H1 (cell line): Measurements from ENCODE around the gene GNAT2. TPM values are rescaled to one million over a fixed set of nuclear protein-coding genes. Genes with fewer than 3 reads are reported as not detected.

ENCODE experiments used
- CTCF ChIA-PET: fragments of 300-600 bp; sonication (Branson Sonifier 250); formaldehyde crosslinking; loops from one replicate; lab custom pipeline; 2021; ENCODE audit not compliant: partially characterized antibody; lab: Charles Lee
- POLR2A ChIA-PET: fragments of 300-600 bp; sonication (Branson Sonifier 250); formaldehyde crosslinking; loops from one replicate; lab custom pipeline; 2021; ENCODE audit warnings: inconsistent platforms; ENCODE audit not compliant: partially characterized antibody; lab: Charles Lee
- DNase-seq, 2 experiments: peaks; one replicate each; pipeline versions ENCODE4 v3.0.0 to v3.0.0-alpha.2; 2010 to 2022; ENCODE audit warnings: low spot score in 2 of 2, low read depth in 1 of 2, mixed read lengths in 1 of 2
- FAIRE-seq: peaks from 2 replicates; lab custom pipeline; 2011; peaks lifted over from hg19 to GRCh38; lab: Jason Lieb, UNC
- H2AFZ ChIP-seq: 2 replicates; pipeline ENCODE4 v1.8.1; 2012; ENCODE audit warnings: low read length, inconsistent platforms
- H2AK5ac ChIP-seq: 2 replicates; pipeline ENCODE4 v1.6.1; 2013; ENCODE audit warnings: low read depth, low read length
- H2BK120ac ChIP-seq: replicated peaks from 2 replicates; pipeline ENCODE3; 2013; ENCODE audit warnings: low read depth, low read length, inconsistent platforms
- H2BK12ac ChIP-seq: 2 replicates; pipeline ENCODE4 v1.6.1; 2013; ENCODE audit warnings: low read depth, low read length
- H2BK15ac ChIP-seq: 2 replicates; pipeline ENCODE4 v1.6.1; 2013; ENCODE audit warnings: low read length
- H2BK20ac ChIP-seq: 2 replicates; pipeline ENCODE4 v1.6.1; 2013; ENCODE audit warnings: low read length
- H2BK5ac ChIP-seq: 2 replicates; pipeline ENCODE4 v1.6.1; 2013; ENCODE audit warnings: low read depth, low read length
- H3K14ac ChIP-seq: 2 replicates; pipeline ENCODE4 v1.6.1; 2013; ENCODE audit warnings: inconsistent platforms; ENCODE audit not compliant: insufficient read length
- H3K18ac ChIP-seq: 2 replicates; pipeline ENCODE4 v1.6.1; 2013; ENCODE audit warnings: low read length; ENCODE audit errors: extremely low read depth
- H3K23ac ChIP-seq: 2 replicates; pipeline ENCODE4 v1.6.1; 2013; ENCODE audit warnings: inconsistent platforms; ENCODE audit not compliant: insufficient read length
- H3K23me2 ChIP-seq: 2 replicates; pipeline ENCODE4 v1.6.1; 2013; ENCODE audit warnings: low read depth, low read length
- H3K27ac ChIP-seq: 2 replicates; pipeline ENCODE4 v1.6.1; 2011; ENCODE audit warnings: low read depth, low read length, inconsistent platforms
- H3K27me3 ChIP-seq, 4 experiments: replicated peaks in 1 of 4; 1 replicate in 1 of 4; 2 replicates in 3 of 4; pipeline versions ENCODE4 v1.6.1 to v1.8.1; 2011 to 2013; ENCODE audit warnings: low read length in 3 of 4, mild to moderate bottlenecking in 3 of 4, inconsistent platforms in 2 of 4, mixed read lengths in 2 of 4, moderate library complexity in 1 of 4; ENCODE audit not compliant: control insufficient read depth in 3 of 4, insufficient read depth in 3 of 4; ENCODE audit errors: extremely low read depth in 1 of 4
- H3K36me3 ChIP-seq, 4 experiments: 2 replicates each; pipeline versions ENCODE4 v1.6.1 to v1.8.1; 2011 to 2013; ENCODE audit warnings: mild to moderate bottlenecking in 4 of 4, low read length in 3 of 4, moderate library complexity in 2 of 4, control low read depth in 1 of 4, inconsistent platforms in 1 of 4; ENCODE audit not compliant: insufficient read depth in 4 of 4, control insufficient read depth in 2 of 4
- H3K4ac ChIP-seq: replicated peaks from 2 replicates; pipeline ENCODE3; 2013; ENCODE audit warnings: low read length, low read depth, mixed read lengths, inconsistent platforms; ENCODE audit not compliant: insufficient read length
- H3K4me1 ChIP-seq, 4 experiments: replicated peaks in 1 of 4; 1 replicate in 1 of 4; 2 replicates in 3 of 4; pipeline versions ENCODE4 v1.6.1 to v1.8.1; 2011 to 2013; ENCODE audit warnings: low read length in 3 of 4, inconsistent platforms in 2 of 4, mixed read lengths in 1 of 4; ENCODE audit not compliant: insufficient read depth in 4 of 4, control insufficient read depth in 3 of 4
- H3K4me2 ChIP-seq, 2 experiments: 2 replicates each; pipeline versions ENCODE4 v1.6.1 to v1.8.1; 2011 to 2013; ENCODE audit warnings: low read depth in 2 of 2, low read length in 2 of 2, control low read depth in 1 of 2, inconsistent platforms in 1 of 2, mild to moderate bottlenecking in 1 of 2; ENCODE audit not compliant: insufficient read depth in 1 of 2
- H3K4me3 ChIP-seq, 4 experiments: fragments of 200-600, 300-600 bp in 1 of 4; sonication (generic), shearing (Covaris generic), sonication (Bioruptor Twin) in 1 of 4; 2 replicates each; pipeline versions ENCODE4 v1.5.1 to v1.8.1; 2011 to 2016; ENCODE audit warnings: low read length in 4 of 4, low read depth in 3 of 4, control low read depth in 2 of 4, inconsistent platforms in 2 of 4, mild to moderate bottlenecking in 2 of 4, mixed read lengths in 1 of 4, moderate library complexity in 1 of 4; ENCODE audit not compliant: insufficient read depth in 2 of 4; ENCODE audit errors: extremely low read depth in 1 of 4
- H3K56ac ChIP-seq: replicated peaks from 2 replicates; pipeline ENCODE3; 2013; ENCODE audit warnings: low read depth, mild to moderate bottlenecking, mixed read lengths, low read length, inconsistent platforms; ENCODE audit not compliant: insufficient read length
- H3K79me1 ChIP-seq: 2 replicates; pipeline ENCODE4 v1.6.1; 2013; ENCODE audit warnings: low read depth, low read length, control low read depth
- H3K79me2 ChIP-seq, 2 experiments: 2 replicates each; pipeline versions ENCODE4 v1.6.1 to v1.8.1; 2012 to 2013; ENCODE audit warnings: low read length in 2 of 2, mild to moderate bottlenecking in 2 of 2, inconsistent platforms in 1 of 2; ENCODE audit not compliant: insufficient read depth in 2 of 2, control insufficient read depth in 1 of 2
- H3K9ac ChIP-seq, 4 experiments: replicated peaks in 1 of 4; 1 replicate in 1 of 4; 2 replicates in 3 of 4; pipeline versions ENCODE4 v1.6.1 to v1.8.1; 2011 to 2013; ENCODE audit warnings: low read depth in 3 of 4, low read length in 3 of 4, control low read depth in 2 of 4, mild to moderate bottlenecking in 2 of 4, moderate library complexity in 2 of 4, inconsistent platforms in 1 of 4; ENCODE audit errors: extremely low read depth in 1 of 4
- H3K9me3 ChIP-seq, 2 experiments: 2 replicates each; pipeline versions ENCODE4 v1.6.1 to v1.8.1; 2012 to 2013; ENCODE audit warnings: mild to moderate bottlenecking in 2 of 2, moderate library complexity in 2 of 2, control low read depth in 1 of 2, inconsistent platforms in 1 of 2, low read depth in 1 of 2, low read length in 1 of 2, mixed read lengths in 1 of 2; ENCODE audit not compliant: insufficient read depth in 2 of 2
- H4K20me1 ChIP-seq, 2 experiments: replicated peaks in 1 of 2; 2 replicates each; pipeline versions ENCODE3 to v1.8.1; 2011 to 2013; ENCODE audit warnings: inconsistent platforms in 2 of 2, low read length in 2 of 2, mild to moderate bottlenecking in 1 of 2; ENCODE audit not compliant: insufficient read depth in 2 of 2, control insufficient read depth in 1 of 2
- H4K5ac ChIP-seq: 2 replicates; pipeline ENCODE4 v1.6.1; 2013; ENCODE audit warnings: low read length, low read depth, mixed read lengths, inconsistent platforms; ENCODE audit not compliant: insufficient read length
- H4K8ac ChIP-seq: 2 replicates; pipeline ENCODE4 v1.8.0; 2013; ENCODE audit warnings: mild to moderate bottlenecking, moderate library complexity, low read length, inconsistent platforms; ENCODE audit not compliant: insufficient read depth; ENCODE audit errors: extremely low read depth
- H4K91ac ChIP-seq: replicated peaks from 2 replicates; pipeline ENCODE3; 2013; ENCODE audit warnings: low read length, mixed read lengths, inconsistent platforms; ENCODE audit not compliant: insufficient read length
- BRCA1 ChIP-seq: IDR thresholded peaks from 2 replicates; pipeline ENCODE4 v1.6.1; 2012; ENCODE audit warnings: low read depth, low read length, improper control_type of control experiment
- GTF2F1 ChIP-seq: IDR thresholded peaks from 2 replicates; pipeline ENCODE4 v1.6.1; 2012; ENCODE audit warnings: low read depth, low read length, improper control_type of control experiment, borderline replicate concordance
- KDM4A ChIP-seq: IDR thresholded peaks from one replicate; pipeline ENCODE4 v1.7.1; 2012; ENCODE audit warnings: low read depth, mild to moderate bottlenecking, moderate library complexity, low read length, inconsistent platforms; ENCODE audit not compliant: severe bottlenecking
- POLR2AphosphoS5 ChIP-seq: IDR thresholded peaks from 2 replicates; pipeline ENCODE4 v1.6.1; 2011; ENCODE audit warnings: low read depth, low read length
- RFX5 ChIP-seq: IDR thresholded peaks from 2 replicates; pipeline ENCODE4 v1.6.1; 2011; ENCODE audit warnings: low read depth, low read length, improper control_type of control experiment, borderline replicate concordance
- SP4 ChIP-seq: IDR thresholded peaks from 2 replicates; pipeline ENCODE4 v1.6.1; 2012; ENCODE audit warnings: low read length, inconsistent platforms
- TEAD4 ChIP-seq: IDR thresholded peaks from 2 replicates; pipeline ENCODE4 v1.6.1; 2012; ENCODE audit warnings: low read depth, low read length, inconsistent platforms, mixed read lengths
- WGBS, 2 experiments: shearing (Covaris generic) in 1 of 2; methylation state at CpG; one replicate each; pipeline versions ENCODE4 v1.1.6 to v1.1.7; 2013 to 2015; ENCODE audit warnings: low lambda C conversion rate in 2 of 2, mixed read lengths in 2 of 2, inconsistent platforms in 1 of 2, low coverage in 1 of 2, missing lambda C conversion rate in 1 of 2; ENCODE audit not compliant: insufficient replicate concordance in 2 of 2, insufficient coverage in 1 of 2, insufficient read length in 1 of 2; ENCODE audit errors: extremely low coverage in 1 of 2, missing lambda C conversion rate in 1 of 2; 5-methylcytosine and 5-hydroxymethylcytosine counted together
- polyA plus RNA-seq, 7 experiments: library from polyadenylated mRNA; depleted of rRNA in 3 of 7; stranded (reverse) in 5 of 7; unstranded in 2 of 7; fragments of >200 nt in 5 of 7; fragments of 200-250 nt in 2 of 7; gene quantifications; 1 replicate in 5 of 7; 2 replicates in 1 of 7; 4 replicates in 1 of 7; pipeline versions ENCODE4 v1.2.1 to v1.2.3, GENCODE V29; 2011 to 2013; ENCODE audit warnings: missing spikeins in 2 of 7, mixed read lengths in 2 of 7
- total RNA-seq: library from RNA; stranded (reverse); fragmentation: NEBNext Ultra II Directional; extraction: Animal tissue kit (Norgen Biotek cat#: 25700); gene quantifications from 2 replicates; pipeline ENCODE4 v1.2.1, GENCODE V29; 2021

Gene GNAT2
- total and polyA plus RNA-seq, 2 of the 8 experiments (the other 6 are each of a cell fraction or from before 2014, with no cell fraction given), result 0.05 TPM; not detected in 1

- DNase-seq, result no peak
- H3K23me2 ChIP-seq, result no peaks in the 10 kb centered on the region
- H2BK20ac ChIP-seq, result no peak overlapping the region
- no peak for FAIRE-seq
- H3K4me1 ChIP-seq, result peaks cover 5 to 8% (median 6%) of the 10 kb centered on the region in 4 experiments; a peak in 6 of 7 replicates
- no peak overlapping the region for H2BK120ac ChIP-seq
- H2BK12ac ChIP-seq, result 0 out of 2 replicates have a peak overlapping the region, but pooled peaks have one; percentile 39
- no peak overlapping the region for H3K4me3 ChIP-seq
- H2BK15ac ChIP-seq, result peak overlapping the region; percentile 88; the same call in 1 of the 2 replicates
- no peaks in the 10 kb centered on the region for H3K36me3 ChIP-seq
- no peak overlapping the region for H4K5ac ChIP-seq
- CTCF ChIA-PET, result interaction anchor here (0.5 to 10.7 kb wide), 75 partner anchors 10 to 529 kb away, joined by 3 to 293 read pairs (median 7); partner anchors contain the start of genes AHCYL1, CYB561D1, EPS8L3 and GNAI3
- no peaks in the 10 kb centered on the region for H3K9me3 ChIP-seq
- no peak overlapping the region for H4K8ac ChIP-seq
- H3K4ac ChIP-seq, result no peak overlapping the region
- TF ChIP-seq BRCA1, result no peak
- TF ChIP-seq KDM4A, result no peak
- no peak for TF ChIP-seq RFX5
- TF ChIP-seq TEAD4, result no peak
- no peak for TF ChIP-seq SP4
- TF ChIP-seq GTF2F1, result no peak
- TF ChIP-seq POLR2AphosphoS5, result no peak
- POLR2A ChIA-PET, result interaction anchor here (1.0 to 4.5 kb wide), 7 partner anchors 9 to 129 kb away, joined by 3 to 18 read pairs (median 5); partner anchors contain the start of genes AMPD2, GNAI3, GNAT2 and GSTM4
- H3K4me2 ChIP-seq, result no peak overlapping the region
- no peak overlapping the region for H3K18ac ChIP-seq
- no peak overlapping the region for H3K9ac ChIP-seq
- H4K91ac ChIP-seq, result no peak overlapping the region
- no peak overlapping the region for H2AFZ ChIP-seq
- no peak overlapping the region for H2BK5ac ChIP-seq
- H2AK5ac ChIP-seq, result no peak overlapping the region
- no peak overlapping the region for H3K23ac ChIP-seq
- H3K79me1 ChIP-seq, result no peaks in the 10 kb centered on the region
- WGBS, 2 experiments, result 68% methylated on average over 6 of the region's 6 CpGs; no CpG with 5 or more reads in 1 of the 2 experiments
- H3K27ac ChIP-seq, result no peak overlapping the region
- no peak overlapping the region for H3K14ac ChIP-seq
- no peaks in the 10 kb centered on the region for H4K20me1 ChIP-seq
- no peaks in the 10 kb centered on the region; a peak in 2 of 7 replicates for H3K27me3 ChIP-seq
- H3K79me2 ChIP-seq, result no peaks in the 10 kb centered on the region
- no peak overlapping the region for H3K56ac ChIP-seq
Observed at GRCh38 chr1:109639841-109640184, 20.4 kb upstream of the GNAT2 start.
